VCaP (cell line): ENCODE data around the gene AJAP1.

ENCODE experiments used
- H3K27ac ChIP-seq: fragments of 450-650 bp; 2 replicates; pipeline ENCODE4 v1.5.1; 2017
- TF ChIP-seq, protein P1 (sequence below): fragments of 450-650 bp; conservative IDR thresholded peaks from 2 replicates; pipeline ENCODE4 v1.5.1; 2017; ENCODE audit warnings: mild to moderate bottlenecking, moderate library complexity

AJAP1 gene

DNA sequence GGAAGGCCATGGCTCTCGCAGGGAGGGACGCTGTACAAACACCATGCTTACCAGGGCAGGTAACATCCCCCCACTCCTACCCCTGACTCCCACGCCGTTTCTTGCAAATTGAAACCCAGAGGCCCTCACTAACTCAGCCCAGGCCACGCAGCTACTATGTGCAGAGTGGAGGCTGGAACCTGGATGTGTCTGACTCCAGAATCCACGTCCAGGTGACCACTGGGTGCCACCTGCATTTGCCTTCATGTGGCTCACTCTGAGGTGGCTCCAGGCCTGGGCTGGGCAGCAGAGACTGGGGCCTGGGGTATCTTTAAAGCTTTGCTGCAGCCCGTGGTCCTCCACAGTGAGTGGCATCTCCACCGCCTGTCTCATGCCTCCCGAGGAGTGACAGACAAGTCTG lies 29.6 kb upstream of the AJAP1 start:
- H3K27ac ChIP-seq = no peak overlapping the region
- TF ChIP-seq, protein P1, sequence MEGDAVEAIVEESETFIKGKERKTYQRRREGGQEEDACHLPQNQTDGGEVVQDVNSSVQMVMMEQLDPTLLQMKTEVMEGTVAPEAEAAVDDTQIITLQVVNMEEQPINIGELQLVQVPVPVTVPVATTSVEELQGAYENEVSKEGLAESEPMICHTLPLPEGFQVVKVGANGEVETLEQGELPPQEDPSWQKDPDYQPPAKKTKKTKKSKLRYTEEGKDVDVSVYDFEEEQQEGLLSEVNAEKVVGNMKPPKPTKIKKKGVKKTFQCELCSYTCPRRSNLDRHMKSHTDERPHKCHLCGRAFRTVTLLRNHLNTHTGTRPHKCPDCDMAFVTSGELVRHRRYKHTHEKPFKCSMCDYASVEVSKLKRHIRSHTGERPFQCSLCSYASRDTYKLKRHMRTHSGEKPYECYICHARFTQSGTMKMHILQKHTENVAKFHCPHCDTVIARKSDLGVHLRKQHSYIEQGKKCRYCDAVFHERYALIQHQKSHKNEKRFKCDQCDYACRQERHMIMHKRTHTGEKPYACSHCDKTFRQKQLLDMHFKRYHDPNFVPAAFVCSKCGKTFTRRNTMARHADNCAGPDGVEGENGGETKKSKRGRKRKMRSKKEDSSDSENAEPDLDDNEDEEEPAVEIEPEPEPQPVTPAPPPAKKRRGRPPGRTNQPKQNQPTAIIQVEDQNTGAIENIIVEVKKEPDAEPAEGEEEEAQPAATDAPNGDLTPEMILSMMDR = no peak

DNA sequence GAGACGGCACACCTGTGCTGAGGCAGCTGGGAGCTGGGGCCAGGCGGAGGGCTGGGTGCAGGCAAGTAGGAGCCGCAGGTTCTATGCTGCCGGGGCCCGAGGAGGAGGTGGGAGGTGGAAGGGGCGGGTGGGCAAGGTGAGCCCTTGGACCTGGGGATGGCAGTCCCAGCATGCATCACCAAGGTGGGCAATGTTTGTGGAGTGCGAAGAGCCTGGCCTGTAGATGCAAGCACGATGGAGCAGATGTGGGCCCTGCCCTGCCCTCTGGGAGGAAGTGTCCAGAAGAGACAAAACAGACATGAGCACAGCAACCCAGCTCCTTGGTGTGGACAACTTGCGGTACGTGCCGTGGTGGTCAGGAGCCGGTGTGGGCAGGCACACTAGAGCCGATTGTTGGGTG lies 28.3 kb upstream of the AJAP1 start:
- H3K27ac ChIP-seq = no peak overlapping the region
- TF ChIP-seq, protein P1 = no peak

DNA sequence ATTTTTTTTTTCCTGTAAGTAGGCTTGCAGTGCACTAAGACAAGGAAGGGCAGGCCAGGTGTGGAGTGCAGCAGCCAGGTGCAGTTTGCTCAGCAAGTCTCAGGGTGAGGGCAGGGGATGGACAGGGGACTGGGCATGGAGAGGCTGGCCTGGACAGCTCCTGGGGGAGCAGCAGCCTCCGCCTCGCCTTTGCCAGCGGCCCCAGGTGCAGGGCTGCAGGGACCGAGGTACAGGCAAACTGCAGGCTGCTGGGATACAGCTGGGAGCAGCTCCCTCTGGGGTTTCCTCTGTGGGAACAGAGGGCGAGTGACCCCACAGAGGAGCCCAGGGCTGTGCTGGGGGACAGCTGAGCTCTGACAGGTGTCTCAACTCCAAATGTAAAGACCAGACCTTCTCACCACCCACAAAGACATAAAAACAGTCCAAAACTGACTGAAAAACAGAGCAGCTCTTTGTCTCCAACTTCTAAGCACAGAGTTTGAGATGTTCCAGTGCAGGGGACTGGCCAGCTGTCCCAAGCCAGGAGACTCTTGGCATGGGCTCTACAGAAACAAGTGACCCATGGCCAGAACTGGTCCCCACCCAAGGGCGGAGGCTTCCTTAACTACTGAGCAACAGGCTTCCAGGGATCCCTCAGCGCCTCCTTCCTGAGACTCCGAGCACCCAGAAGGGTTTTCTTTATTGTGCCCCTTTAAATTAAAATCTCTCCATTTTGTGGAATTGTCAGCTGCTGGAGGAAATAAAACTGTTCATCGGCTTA lies 27.7 kb upstream of the AJAP1 start:
- H3K27ac ChIP-seq = no peak overlapping the region
- TF ChIP-seq, protein P1 = no peak

DNA sequence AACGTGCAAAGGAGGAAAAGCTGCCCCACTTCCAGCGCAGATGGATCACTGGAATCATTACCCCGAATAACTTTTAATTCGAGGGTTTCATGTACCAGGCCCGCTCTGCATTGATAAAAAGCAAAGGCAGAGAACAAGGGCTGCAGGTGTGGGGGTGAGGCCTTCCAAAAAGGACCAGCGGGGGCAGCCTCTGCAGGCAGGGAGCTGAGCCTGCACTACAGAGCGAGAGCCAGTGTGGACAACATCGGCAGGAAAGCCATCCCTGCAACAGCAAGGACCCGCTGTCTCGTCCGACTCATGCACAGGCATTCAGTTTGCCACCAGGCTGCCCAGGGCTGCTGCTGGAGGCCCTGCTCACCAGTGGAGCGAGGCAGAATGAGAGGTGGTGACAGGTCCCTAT lies 27.1 kb upstream of the AJAP1 start:
- H3K27ac ChIP-seq = no peak overlapping the region
- TF ChIP-seq, protein P1 = peak; percentile 63

DNA sequence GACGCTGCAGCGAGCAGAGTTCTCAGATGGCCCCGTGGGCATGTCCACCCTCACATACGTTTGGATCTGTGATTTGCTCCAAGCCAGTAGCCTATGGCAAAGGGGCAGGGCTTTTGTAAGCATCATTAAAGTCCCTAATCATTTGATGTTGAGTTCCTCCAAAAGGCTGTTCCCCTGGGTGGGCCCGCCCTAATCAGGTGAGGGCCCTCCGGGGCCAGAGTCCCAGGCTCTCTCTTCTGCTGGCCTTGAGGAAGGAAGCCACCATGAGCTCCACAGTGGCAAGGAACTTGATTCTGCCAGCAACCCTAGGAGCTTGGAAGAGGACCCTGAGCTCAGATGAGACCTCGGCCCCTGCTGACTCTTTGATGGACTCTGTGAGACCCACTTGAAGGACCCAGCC lies 25.4 kb upstream of the AJAP1 start:
- H3K27ac ChIP-seq = no peak overlapping the region
- TF ChIP-seq, protein P1 = no peak

DNA sequence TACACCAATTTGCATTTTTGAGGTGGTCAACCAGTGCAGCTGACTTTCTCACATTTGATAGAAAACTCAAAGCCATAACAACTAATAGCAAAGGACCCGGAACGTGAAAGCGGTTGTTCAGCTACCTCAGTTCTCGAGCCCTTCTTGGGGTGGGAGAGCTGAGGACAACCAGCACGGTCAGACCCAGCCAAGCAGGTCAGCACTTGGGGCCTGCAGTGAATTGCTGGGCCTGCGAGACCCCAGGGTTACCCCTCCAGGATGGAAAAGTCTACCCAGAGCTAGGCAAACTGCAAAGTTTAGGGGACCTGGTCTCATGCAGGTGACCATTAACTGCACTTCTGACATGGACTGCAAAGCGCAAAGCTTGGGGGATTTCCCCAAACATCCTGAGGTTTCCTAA lies 23.8 kb upstream of the AJAP1 start:
- TF ChIP-seq, protein P1 = no peak
- no peak overlapping the region for H3K27ac ChIP-seq

DNA sequence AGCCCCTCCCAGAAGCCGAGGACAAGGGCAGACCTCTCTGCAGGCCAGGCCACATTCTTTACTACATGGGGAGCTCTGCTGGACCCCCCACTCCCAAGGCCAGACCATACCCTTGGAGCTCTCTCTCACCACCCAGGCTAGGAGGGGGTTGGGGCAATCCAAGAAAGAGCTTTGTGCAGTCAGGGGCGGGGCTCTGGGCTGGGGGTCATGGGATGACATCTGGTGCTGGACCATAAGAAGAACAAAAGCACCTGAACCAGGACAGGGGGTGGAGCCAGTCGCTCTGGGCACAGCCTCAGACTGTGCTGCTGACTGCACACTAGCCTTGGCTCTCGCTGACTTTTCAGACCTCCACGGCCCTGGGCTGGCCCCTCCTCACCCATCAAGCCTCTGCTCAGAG lies 23.1 kb upstream of the AJAP1 start:
- TF ChIP-seq, protein P1 = no peak
- no peak overlapping the region for H3K27ac ChIP-seq
